Brain microvascular endothelial cell (primary cell): Measurements from ENCODE around the gene TRAPPC2B.
"Not testable (repeated sequence)": the region's sequence is repeated elsewhere in the genome, so short reads cannot be mapped to it uniquely, and the experiment has no call there.

Experiments used
- DNase-seq: peaks from one replicate; pipeline ENCODE4 v3.0.0-alpha.2; 2020
- H3K27ac ChIP-seq: fragments of 250-450 bp; sonication (Bioruptor Pico); 2 replicates; pipeline ENCODE4 v1.5.1; 2020; ENCODE audit warnings: mild to moderate bottlenecking, moderate library complexity
- H3K27me3 ChIP-seq: fragments of 250-450 bp; sonication (Bioruptor Pico); replicated peaks from 2 replicates; pipeline ENCODE4 v1.5.1; 2020; ENCODE audit warnings: mild to moderate bottlenecking
- H3K36me3 ChIP-seq: fragments of 250-450 bp; sonication (Bioruptor Pico); replicated peaks from 2 replicates; pipeline ENCODE4 v1.5.1; 2020; ENCODE audit warnings: mild to moderate bottlenecking
- H3K4me3 ChIP-seq: 2 replicates; pipeline ENCODE4 v1.5.1; 2011; ENCODE audit warnings: low read depth, mild to moderate bottlenecking, control low read depth, low read length, moderate library complexity
- in situ Hi-C: cut with HindIII; loops from 2 replicates; pipeline ENCODE4 v1.10.0; 2017; ENCODE audit warnings: low sequenced_read_pairs, low pct_ligation_motif_present
- TF ChIP-seq, protein P1 (sequence below): IDR thresholded peaks from 2 replicates; pipeline ENCODE4 v1.5.1; 2011; ENCODE audit warnings: low read depth, mild to moderate bottlenecking, moderate library complexity, low read length, control low read depth, inconsistent platforms; ENCODE audit errors: missing control alignments

The TRAPPC2B gene

DNA sequence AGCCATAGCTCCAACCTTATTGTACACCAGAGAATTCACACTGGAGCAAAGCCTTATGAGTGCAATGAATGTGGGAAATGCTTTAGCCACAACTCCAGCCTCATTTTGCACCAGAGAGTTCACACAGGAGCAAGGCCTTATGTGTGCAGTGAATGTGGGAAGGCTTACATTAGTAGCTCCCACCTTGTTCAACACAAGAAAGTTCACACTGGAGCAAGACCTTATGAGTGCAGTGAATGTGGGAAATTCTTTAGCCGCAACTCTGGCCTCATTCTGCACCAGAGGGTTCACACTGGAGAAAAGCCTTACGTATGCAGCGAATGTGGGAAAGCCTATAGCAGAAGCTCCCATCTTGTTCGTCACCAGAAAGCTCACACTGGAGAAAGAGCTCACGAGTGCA lies 5.9 kb upstream of the TRAPPC2B start:
- no peak overlapping the region for H3K27ac ChIP-seq
- TF ChIP-seq, protein P1, sequence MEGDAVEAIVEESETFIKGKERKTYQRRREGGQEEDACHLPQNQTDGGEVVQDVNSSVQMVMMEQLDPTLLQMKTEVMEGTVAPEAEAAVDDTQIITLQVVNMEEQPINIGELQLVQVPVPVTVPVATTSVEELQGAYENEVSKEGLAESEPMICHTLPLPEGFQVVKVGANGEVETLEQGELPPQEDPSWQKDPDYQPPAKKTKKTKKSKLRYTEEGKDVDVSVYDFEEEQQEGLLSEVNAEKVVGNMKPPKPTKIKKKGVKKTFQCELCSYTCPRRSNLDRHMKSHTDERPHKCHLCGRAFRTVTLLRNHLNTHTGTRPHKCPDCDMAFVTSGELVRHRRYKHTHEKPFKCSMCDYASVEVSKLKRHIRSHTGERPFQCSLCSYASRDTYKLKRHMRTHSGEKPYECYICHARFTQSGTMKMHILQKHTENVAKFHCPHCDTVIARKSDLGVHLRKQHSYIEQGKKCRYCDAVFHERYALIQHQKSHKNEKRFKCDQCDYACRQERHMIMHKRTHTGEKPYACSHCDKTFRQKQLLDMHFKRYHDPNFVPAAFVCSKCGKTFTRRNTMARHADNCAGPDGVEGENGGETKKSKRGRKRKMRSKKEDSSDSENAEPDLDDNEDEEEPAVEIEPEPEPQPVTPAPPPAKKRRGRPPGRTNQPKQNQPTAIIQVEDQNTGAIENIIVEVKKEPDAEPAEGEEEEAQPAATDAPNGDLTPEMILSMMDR = no peak
- peaks cover 37% of the 10 kb centered on the region for H3K36me3 ChIP-seq
- H3K4me3 ChIP-seq = no peak overlapping the region
- H3K27me3 ChIP-seq = no peaks in the 10 kb centered on the region
- no peak for DNase-seq
- in situ Hi-C loops = no loop called here

DNA sequence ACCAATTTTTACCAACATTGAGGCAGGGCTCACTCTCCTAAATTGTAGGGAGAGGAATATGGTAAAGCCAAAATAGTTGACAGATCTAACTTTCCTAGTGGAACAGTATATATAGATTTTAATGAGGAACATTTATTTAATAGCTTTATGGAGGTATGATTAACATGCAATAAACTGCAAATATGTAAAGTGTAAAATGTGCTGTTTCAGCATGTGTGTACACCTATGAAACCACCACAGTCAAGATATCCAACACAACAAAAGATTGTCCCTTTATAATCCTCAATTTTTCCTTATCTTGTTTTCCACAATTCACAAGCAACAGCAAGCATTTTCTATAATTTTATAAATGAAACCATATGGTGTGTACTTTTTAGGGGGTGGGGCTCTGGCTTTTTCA lies 4.1 kb upstream of the TRAPPC2B start:
- Histone ChIP-seq H3K4me3 (no peak overlapping the region), H3K27me3 (no peaks in the 10 kb centered on the region), H3K27ac (no peak overlapping the region), H3K36me3 (peaks cover 35% of the 10 kb centered on the region)
- no peak for DNase-seq
- in situ Hi-C loops = no loop called here
- TF ChIP-seq, protein P1 = no peak

DNA sequence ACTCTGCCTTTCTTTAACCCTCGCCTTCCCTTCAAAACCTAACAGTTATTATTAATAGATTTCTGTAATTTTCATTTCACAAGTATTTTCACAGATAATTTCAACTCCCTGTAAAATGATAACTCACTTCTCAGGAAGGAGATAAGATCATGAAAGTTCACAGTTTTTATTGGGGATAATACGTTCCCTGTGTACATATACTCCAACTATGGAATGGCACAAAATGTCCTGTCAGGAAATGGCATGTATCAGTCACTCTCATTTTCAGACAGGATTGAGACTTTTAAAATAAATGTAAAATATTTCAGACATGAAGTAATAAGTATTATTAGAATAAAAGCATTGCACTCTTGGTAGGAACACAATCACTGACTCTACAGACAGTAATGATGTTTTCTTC lies 932 bp upstream of the TRAPPC2B start:
- TF ChIP-seq, protein P1 = no peak
- no peak for DNase-seq
- H3K27ac ChIP-seq = peak overlapping the region; percentile 69
- peaks cover 6% of the 10 kb centered on the region for H3K36me3 ChIP-seq
- in situ Hi-C loops = no loop called here
- H3K27me3 ChIP-seq = no peaks in the 10 kb centered on the region
- peak overlapping the region; percentile 79 for H3K4me3 ChIP-seq

DNA sequence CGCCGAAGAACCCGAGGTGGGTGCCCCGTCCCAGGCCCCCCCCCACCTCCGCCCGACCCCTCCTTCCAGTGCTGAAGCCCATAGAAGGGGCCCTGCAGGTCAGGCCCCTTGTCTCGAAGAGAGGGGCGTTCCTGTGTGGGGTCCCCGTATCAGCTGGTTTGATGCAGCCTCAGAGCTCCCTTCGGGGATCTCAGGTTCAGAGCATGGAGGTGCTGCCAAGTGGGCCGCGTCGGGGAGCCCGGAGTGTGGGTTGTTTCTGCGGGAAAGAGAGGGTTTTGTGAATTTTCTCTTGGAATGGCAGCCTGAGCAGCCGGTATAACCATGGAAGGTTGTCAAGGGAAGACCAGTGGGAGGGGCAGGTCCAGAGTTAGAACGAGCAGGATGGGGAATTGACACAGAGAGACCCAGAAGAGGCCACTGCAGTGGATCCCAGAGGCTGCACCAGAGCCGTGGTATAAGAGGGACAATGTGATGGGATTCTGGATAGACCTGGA lies 384 bp downstream of the TRAPPC2B start:
- TF ChIP-seq, protein P1 = no peak
- in situ Hi-C loops = no loop called here
- Histone ChIP-seq H3K4me3 (peak overlapping the region; percentile 79), H3K27ac (peak overlapping the region; percentile 73), H3K36me3 (no peaks in the 10 kb centered on the region), H3K27me3 (no peaks in the 10 kb centered on the region)
- DNase-seq = peak; percentile 18

DNA sequence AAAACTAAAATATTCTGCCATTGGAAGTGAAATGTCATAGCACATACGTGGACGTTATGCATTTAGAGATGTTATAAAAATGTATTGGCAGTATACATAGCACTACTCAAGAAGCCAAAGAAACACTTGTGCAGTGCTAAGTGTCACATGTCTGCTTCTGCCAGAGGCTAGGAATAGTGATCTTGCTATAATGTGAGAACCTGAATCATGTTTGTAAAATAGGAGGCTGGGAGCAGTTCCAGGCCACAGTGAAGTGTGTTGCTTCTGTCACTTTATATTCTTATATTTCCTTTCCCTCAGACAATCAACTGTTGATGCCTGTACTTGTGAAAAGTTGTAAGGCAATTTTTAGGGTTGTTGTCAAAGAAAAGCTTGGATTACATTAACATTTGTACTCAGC lies 3.4 kb downstream of the TRAPPC2B start:
- TF ChIP-seq, protein P1 = no peak
- no peak for DNase-seq
- Histone ChIP-seq H3K36me3 (no peaks in the 10 kb centered on the region), H3K4me3 (no peak overlapping the region), H3K27me3 (no peaks in the 10 kb centered on the region), H3K27ac (no peak overlapping the region)
- in situ Hi-C loops = no loop called here

DNA sequence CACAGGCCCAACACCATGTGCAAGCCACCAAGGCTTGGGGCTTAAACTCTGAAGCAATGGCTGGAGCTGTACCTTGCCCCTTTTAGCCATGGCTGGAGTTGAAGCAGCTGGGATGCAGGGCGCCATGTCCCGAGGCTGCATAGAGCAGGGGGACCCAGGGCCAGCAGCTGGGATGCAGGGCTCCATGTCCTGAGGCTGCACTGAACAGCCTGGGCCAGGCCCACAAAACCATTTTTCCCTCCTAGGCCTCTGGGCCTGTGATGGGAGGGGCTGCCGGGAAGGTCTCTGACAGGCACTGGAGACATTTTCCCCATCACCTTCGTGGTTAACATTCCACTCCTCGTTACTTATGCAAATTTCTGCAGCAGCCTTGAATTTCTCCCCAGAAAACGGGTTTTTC lies 10.8 kb downstream of the TRAPPC2B start:
- H3K36me3 ChIP-seq = peaks cover 36% of the 10 kb centered on the region
- no peak overlapping the region for H3K27ac ChIP-seq
- no peak overlapping the region for H3K4me3 ChIP-seq
- in situ Hi-C loops = no loop called here
- H3K27me3 ChIP-seq = no peaks in the 10 kb centered on the region
- no peak for DNase-seq
- TF ChIP-seq, protein P1 = no peak

DNA sequence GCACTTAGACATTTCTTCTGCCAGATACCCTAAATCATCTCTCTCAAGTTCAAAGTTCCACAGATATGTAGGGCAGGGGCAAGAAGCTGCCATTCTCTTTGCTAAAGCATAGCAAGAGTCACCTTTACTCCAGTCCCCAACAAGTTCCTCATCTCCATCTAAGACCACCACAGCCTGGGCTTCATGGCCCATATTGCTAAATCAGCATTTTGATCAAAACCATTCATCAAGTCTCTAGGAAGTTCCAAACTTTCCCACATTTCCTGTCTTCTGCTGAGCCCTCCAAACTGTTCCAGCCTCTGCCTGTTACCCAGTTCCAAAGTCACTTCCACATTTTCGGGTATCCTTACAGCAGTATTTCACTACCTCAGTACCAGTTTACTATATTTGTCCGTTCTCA lies 11.3 kb downstream of the TRAPPC2B start:
- in situ Hi-C loops, H3K4me3 ChIP-seq, DNase-seq, H3K27me3 ChIP-seq, H3K27ac ChIP-seq: not testable (repeated sequence)
- peaks cover 36% of the 10 kb centered on the region for H3K36me3 ChIP-seq
